Endothelial cell of umbilical vein (primary cell): ENCODE measurements around the gene FIZ1. TPM values are rescaled to one million over a fixed set of nuclear protein-coding genes. Genes with fewer than 3 reads are reported as not detected.
A peak's percentile ranks its signal among the peaks of the same experiment; 100 is the strongest.

Source experiments
- BruUV-seq: library from RNA; stranded (reverse); fragments of 400-500 nt; replicated peaks from 2 replicates; lab custom pipeline; 2021; lab: Mats Ljungman, UMichigan
- CTCF ChIA-PET: fragments of 300-600, 350-600 bp; sonication (Branson Sonifier 250); formaldehyde crosslinking; loops from one replicate; lab custom pipeline; 2021; ENCODE audit warnings: antibody characterized with exemption, inconsistent platforms; lab: Charles Lee
- POLR2A ChIA-PET: fragments of 300-600, 350-600 bp; sonication (Branson Sonifier 250); formaldehyde crosslinking; loops from one replicate; lab custom pipeline; 2021; ENCODE audit warnings: antibody characterized with exemption, inconsistent platforms; lab: Charles Lee
- DNase-seq: peaks from one replicate; pipeline ENCODE4 v3.0.0-alpha.2; 2011; ENCODE audit warnings: low read depth, low spot score
- FAIRE-seq: peaks from 2 replicates; lab custom pipeline; 2011; peaks lifted over from hg19 to GRCh38; lab: Jason Lieb, UNC
- H2AFZ ChIP-seq: 2 replicates; pipeline ENCODE4 v1.6.0; 2012; ENCODE audit warnings: low read depth, low read length, control low read depth, inconsistent platforms
- H3K27ac ChIP-seq: 2 replicates; pipeline ENCODE4 v1.5.1; 2011; ENCODE audit warnings: low read depth, mild to moderate bottlenecking, control low read depth, low read length, moderate library complexity; ENCODE audit not compliant: insufficient read depth
- H3K27me3 ChIP-seq, 2 experiments: 2 replicates each; pipeline versions ENCODE4 v1.6.0 to v1.6.1; 2011; ENCODE audit warnings: low read length in 2 of 2, mixed read lengths in 1 of 2; ENCODE audit not compliant: control insufficient read depth in 2 of 2, insufficient read depth in 2 of 2
- H3K36me3 ChIP-seq, 2 experiments: 2 replicates in 1 of 2; 3 replicates in 1 of 2; pipeline ENCODE4 v1.5.1; 2011; ENCODE audit warnings: low read length in 2 of 2, mild to moderate bottlenecking in 1 of 2, moderate library complexity in 1 of 2; ENCODE audit not compliant: control insufficient read depth in 2 of 2, insufficient read depth in 2 of 2; ENCODE audit errors: extremely low read depth in 1 of 2
- H3K4me1 ChIP-seq: 3 replicates; pipeline ENCODE4 v1.5.1; 2011; ENCODE audit warnings: mild to moderate bottlenecking, low read length; ENCODE audit not compliant: control insufficient read depth, insufficient read depth; ENCODE audit errors: extremely low read depth
- H3K4me2 ChIP-seq: 2 replicates; pipeline ENCODE4 v1.6.1; 2011; ENCODE audit warnings: low read length, control low read depth, mixed read lengths; ENCODE audit not compliant: insufficient read depth
- H3K4me3 ChIP-seq, 3 experiments: fragments of 200-600 bp in 1 of 3; sonication (generic), shearing (Covaris generic) in 1 of 3; replicated peaks in 1 of 3; 2 replicates each; pipeline ENCODE4 v1.5.1; 2011 to 2016; ENCODE audit warnings: control low read depth in 3 of 3, low read length in 3 of 3, mild to moderate bottlenecking in 2 of 3, inconsistent platforms in 1 of 3, low read depth in 1 of 3, moderate library complexity in 1 of 3; ENCODE audit not compliant: insufficient read depth in 1 of 3
- H3K79me2 ChIP-seq: 2 replicates; pipeline ENCODE4 v1.6.0; 2012; ENCODE audit warnings: low read length, inconsistent platforms; ENCODE audit not compliant: control insufficient read depth, insufficient read depth
- H3K9ac ChIP-seq: replicated peaks from 2 replicates; pipeline ENCODE3; 2011; ENCODE audit warnings: low read length, control low read depth; ENCODE audit not compliant: insufficient read depth; ENCODE audit errors: extremely low read depth
- H3K9me1 ChIP-seq: replicated peaks from 3 replicates; pipeline ENCODE4 v1.6.0; 2011; ENCODE audit warnings: mild to moderate bottlenecking, low read length; ENCODE audit not compliant: control insufficient read depth, insufficient read depth; ENCODE audit errors: extremely low read depth
- H3K9me3 ChIP-seq: replicated peaks from 2 replicates; pipeline ENCODE4 v1.5.1; 2012; ENCODE audit warnings: low read length, inconsistent platforms; ENCODE audit not compliant: control insufficient read depth, insufficient read depth
- H4K20me1 ChIP-seq: replicated peaks from 2 replicates; pipeline ENCODE3; 2011; ENCODE audit warnings: mild to moderate bottlenecking, low read length; ENCODE audit not compliant: control insufficient read depth, insufficient read depth; ENCODE audit errors: extremely low read depth
- FOS ChIP-seq: IDR thresholded peaks from 2 replicates; pipeline ENCODE4 v1.6.1; 2011; ENCODE audit warnings: mild to moderate bottlenecking, low read length, moderate library complexity, borderline replicate concordance; ENCODE audit not compliant: insufficient read depth
- GATA2 ChIP-seq: IDR thresholded peaks from 2 replicates; pipeline ENCODE4 v1.7.0; 2011; ENCODE audit warnings: low read depth, mild to moderate bottlenecking, moderate library complexity, mixed read lengths, low read length; ENCODE audit not compliant: insufficient read length, insufficient read depth
- JUN ChIP-seq: IDR thresholded peaks from 2 replicates; pipeline ENCODE4 v1.6.1; 2011; ENCODE audit warnings: borderline replicate concordance, low read depth; ENCODE audit not compliant: insufficient read length, insufficient read depth
- MYC ChIP-seq: IDR thresholded peaks from one replicate; pipeline ENCODE4 v1.6.1; 2011; ENCODE audit warnings: mild to moderate bottlenecking, low read depth, low read length
- POLR2AphosphoS5 ChIP-seq: IDR thresholded peaks from 2 replicates; pipeline ENCODE4 v1.6.1; 2012; ENCODE audit warnings: low read depth, mild to moderate bottlenecking, control low read depth, low read length, moderate library complexity; ENCODE audit not compliant: insufficient read depth
- dilution Hi-C: fragments of 300-500 bp; cut with MboI; formaldehyde crosslinking; loops from one replicate; pipeline ENCODE4 v1.15.0; 2019; ENCODE audit warnings: low sequenced_read_pairs; ENCODE audit not compliant: extremely low pct_ligation_motif_present
- intact Hi-C: fragments of 100-400 bp; cut with micrococcal nuclease; formaldehyde crosslinking; loops from one replicate; pipeline ENCODE4 v1.10.0; 2022
- polyA plus RNA-seq, 4 experiments: library from polyadenylated mRNA; depleted of rRNA in 3 of 4; stranded (reverse) in 3 of 4; unstranded in 1 of 4; fragments of >200 nt; gene quantifications; 2 replicates each; pipeline versions ENCODE4 v1.2.1 to v1.2.3, GENCODE V29; 2011 to 2012; ENCODE audit warnings: missing spikeins in 1 of 4
- total RNA-seq: library from RNA; stranded (reverse); gene quantifications from 2 replicates; pipeline ENCODE4 v1.2.3, GENCODE V29; 2021
- TF ChIP-seq, protein P1 (sequence below), 2 donors: IDR thresholded peaks; 1 replicate in 1 of 2; 2 replicates in 1 of 2; pipeline ENCODE4 v1.5.1; 2011; ENCODE audit warnings: low read length in 2 of 2, mild to moderate bottlenecking in 2 of 2, moderate library complexity in 2 of 2, control low read depth in 1 of 2, inconsistent platforms in 1 of 2, low read depth in 1 of 2; ENCODE audit not compliant: insufficient read depth in 1 of 2; ENCODE audit errors: extremely low read depth in 1 of 2
- TF ChIP-seq, protein P2 (sequence below): IDR thresholded peaks from 2 replicates; pipeline ENCODE4 v1.6.1; 2011; ENCODE audit not compliant: insufficient read depth, insufficient read length

Gene FIZ1
- total and polyA plus RNA-seq, 2 donors (not counting 3 experiments of a cell fraction or from before 2014, with no cell fraction given) = 6.6 to 15.6 TPM

DNA sequence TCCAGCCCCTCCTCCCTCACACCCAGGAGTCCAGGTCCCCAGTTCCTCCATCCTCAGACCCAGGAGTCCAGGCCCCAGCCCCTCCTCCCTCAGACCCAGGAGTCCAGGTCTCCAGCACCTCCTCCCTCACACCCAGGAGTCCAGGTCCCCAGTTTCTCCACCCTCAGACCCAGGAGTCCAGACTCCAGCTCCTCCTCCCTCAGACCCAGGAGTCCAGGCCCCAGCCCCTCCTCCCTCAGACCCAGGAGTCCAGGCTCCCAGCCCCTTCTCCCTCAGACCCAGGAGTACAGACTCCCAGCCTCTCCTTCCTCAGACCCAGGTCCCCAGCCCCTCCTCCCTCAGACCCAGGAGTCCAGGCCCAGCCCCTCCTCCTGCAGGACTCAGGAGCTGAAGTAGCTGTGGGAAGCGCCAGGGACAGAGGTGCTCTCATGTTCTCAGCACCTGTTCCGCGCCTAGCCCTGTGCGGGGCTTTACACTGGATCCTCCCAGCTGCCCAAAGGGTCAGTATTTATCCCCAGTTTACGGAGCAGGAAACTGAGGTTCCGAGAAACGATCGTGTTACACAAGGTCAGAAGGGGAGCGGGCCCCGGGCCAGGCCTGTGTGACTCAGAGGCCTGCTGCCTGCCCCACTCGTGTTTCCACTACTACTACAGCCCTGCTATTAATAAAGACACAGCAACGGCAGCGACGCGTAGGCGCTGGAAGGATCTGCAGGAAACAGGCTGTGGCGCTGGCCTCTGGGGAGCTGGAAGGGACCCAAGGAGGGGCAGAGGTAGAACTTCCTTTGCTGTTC, 52.3 kb downstream of the FIZ1 start:
- Histone ChIP-seq H3K9me1 (no peaks in the 10 kb centered on the region), H2AFZ (peak overlapping the region; percentile 39), H3K4me3 (no peak overlapping the region), H3K4me2 (peak overlapping the region; percentile 15), H3K27me3 (no peaks in the 10 kb centered on the region), H3K4me1 (peaks cover 33% of the 10 kb centered on the region), H4K20me1 (no peaks in the 10 kb centered on the region), H3K9ac (peak overlapping the region; percentile 45), H3K79me2 (no peaks in the 10 kb centered on the region), H3K27ac (peak overlapping the region; percentile 71), H3K36me3 (no peaks in the 10 kb centered on the region), H3K9me3 (no peaks in the 10 kb centered on the region)
- no TSS peak for BruUV-seq
- intact Hi-C loops = loop anchor here (1.0 kb wide), 2 partner anchors 52 to 58 kb away; partner anchors contain the start of genes FIZ1 and ZNF865
- dilution Hi-C loops = no loop called here
- FAIRE-seq (peak; percentile 98), DNase-seq (peak; percentile 96)
- ChIA-PET CTCF (interaction anchor here (0.6 to 1.8 kb wide), 7 partner anchors 21 to 86 kb away, joined by 3 to 7 read pairs (median 4); partner anchors contain the start of gene ZNF865), POLR2A (interaction anchor here (0.7 kb wide), 1 partner anchor 33 kb away, joined by 5 read pairs; no protein-coding TSS in a partner anchor)
- peak; percentile 78 for TF ChIP-seq FOS
- no peak for TF ChIP-seq MYC
- TF ChIP-seq POLR2AphosphoS5 = peak; percentile 63
- TF ChIP-seq, protein P1, sequence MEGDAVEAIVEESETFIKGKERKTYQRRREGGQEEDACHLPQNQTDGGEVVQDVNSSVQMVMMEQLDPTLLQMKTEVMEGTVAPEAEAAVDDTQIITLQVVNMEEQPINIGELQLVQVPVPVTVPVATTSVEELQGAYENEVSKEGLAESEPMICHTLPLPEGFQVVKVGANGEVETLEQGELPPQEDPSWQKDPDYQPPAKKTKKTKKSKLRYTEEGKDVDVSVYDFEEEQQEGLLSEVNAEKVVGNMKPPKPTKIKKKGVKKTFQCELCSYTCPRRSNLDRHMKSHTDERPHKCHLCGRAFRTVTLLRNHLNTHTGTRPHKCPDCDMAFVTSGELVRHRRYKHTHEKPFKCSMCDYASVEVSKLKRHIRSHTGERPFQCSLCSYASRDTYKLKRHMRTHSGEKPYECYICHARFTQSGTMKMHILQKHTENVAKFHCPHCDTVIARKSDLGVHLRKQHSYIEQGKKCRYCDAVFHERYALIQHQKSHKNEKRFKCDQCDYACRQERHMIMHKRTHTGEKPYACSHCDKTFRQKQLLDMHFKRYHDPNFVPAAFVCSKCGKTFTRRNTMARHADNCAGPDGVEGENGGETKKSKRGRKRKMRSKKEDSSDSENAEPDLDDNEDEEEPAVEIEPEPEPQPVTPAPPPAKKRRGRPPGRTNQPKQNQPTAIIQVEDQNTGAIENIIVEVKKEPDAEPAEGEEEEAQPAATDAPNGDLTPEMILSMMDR (IDR thresholded peaks at IDR 0.05; ENCODE audit: extremely low read depth in 1 of 2, insufficient read depth in 1 of 2, low read depth in 1 of 2, low read length in 2 of 2) = no peak
- TF ChIP-seq JUN = peak; percentile 46
- peak; percentile 10 for TF ChIP-seq GATA2
- TF ChIP-seq, protein P2, sequence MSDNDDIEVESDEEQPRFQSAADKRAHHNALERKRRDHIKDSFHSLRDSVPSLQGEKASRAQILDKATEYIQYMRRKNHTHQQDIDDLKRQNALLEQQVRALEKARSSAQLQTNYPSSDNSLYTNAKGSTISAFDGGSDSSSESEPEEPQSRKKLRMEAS = no peak
